ENCODE results near the gene AATF.

The AATF gene

GRCh38 chr17:37084372-37084771 is 135.6 kb downstream of the AATF start:
- DNase-seq: no peak

GRCh38 chr17:37086334-37086733 is 137.6 kb downstream of the AATF start:
- no peak for DNase-seq

- DNase-seq: no peak
Measured at GRCh38 chr17:37086948-37087347, 138.2 kb downstream of the AATF start.

- no peak for DNase-seq
Measured at GRCh38 chr17:37087683-37088082, 138.9 kb downstream of the AATF start.

GRCh38 chr17:37088459-37088858 is 139.7 kb downstream of the AATF start:
- no peak for DNase-seq

GRCh38 chr17:37088913-37089312 is 140.2 kb downstream of the AATF start:
- no peak for DNase-seq

- peak; percentile 53 for DNase-seq
Measured at GRCh38 chr17:37089956-37090355, 141.2 kb downstream of the AATF start.

GRCh38 chr17:37090941-37091340 is 142.2 kb downstream of the AATF start:
- no peak for DNase-seq

GRCh38 chr17:37092071-37092470 is 143.3 kb downstream of the AATF start:
- no peak for DNase-seq

- DNase-seq: no peak
Measured at GRCh38 chr17:37092701-37093100, 143.9 kb downstream of the AATF start.

GRCh38 chr17:37094391-37094790 is 145.6 kb downstream of the AATF start:
- no peak for DNase-seq

- DNase-seq: no peak
Measured at GRCh38 chr17:37096071-37096470, 147.3 kb downstream of the AATF start.

- DNase-seq: no peak
Measured at GRCh38 chr17:37097154-37097553, 148.4 kb downstream of the AATF start.

- DNase-seq: no peak
Measured at GRCh38 chr17:37098152-37098551, 149.4 kb downstream of the AATF start.

- DNase-seq: no peak
Measured at GRCh38 chr17:37098910-37099664, 150.3 kb downstream of the AATF start.

GRCh38 chr17:37100231-37100630 is 151.5 kb downstream of the AATF start:
- DNase-seq: no peak

- no peak for DNase-seq
Measured at GRCh38 chr17:37101306-37101705, 152.6 kb downstream of the AATF start.

GRCh38 chr17:37103231-37103630 is 154.5 kb downstream of the AATF start:
- no peak for DNase-seq

GRCh38 chr17:37106049-37106448 is 157.3 kb downstream of the AATF start:
- DNase-seq: no peak
